Trophoblast cell (in vitro differentiated cells and primary cell): ENCODE data around the gene MAGI2.

Experiments
- DNase-seq, 2 donors: peaks; one replicate each; pipeline ENCODE4 v3.0.0-alpha.2; 2016
- H2AFZ ChIP-seq: 2 replicates; pipeline ENCODE4 v1.6.1; 2013; ENCODE audit warnings: low read length, moderate library complexity, mild to moderate bottlenecking; ENCODE audit not compliant: insufficient read depth, poor library complexity
- H2AK5ac ChIP-seq: 2 replicates; pipeline ENCODE4 v1.6.1; 2013; ENCODE audit warnings: mild to moderate bottlenecking, low read length
- H2BK120ac ChIP-seq: 2 replicates; pipeline ENCODE4 v1.6.1; 2013; ENCODE audit warnings: low read length, mild to moderate bottlenecking, moderate library complexity; ENCODE audit not compliant: insufficient read depth, poor library complexity
- H2BK12ac ChIP-seq: 2 replicates; pipeline ENCODE4 v1.6.1; 2013; ENCODE audit warnings: mild to moderate bottlenecking, low read length, moderate library complexity
- H2BK5ac ChIP-seq: 2 replicates; pipeline ENCODE4 v1.6.1; 2013; ENCODE audit warnings: low read length, low read depth, moderate library complexity, mild to moderate bottlenecking; ENCODE audit not compliant: poor library complexity
- H3K14ac ChIP-seq: 2 replicates; pipeline ENCODE4 v1.6.1; 2013; ENCODE audit warnings: mild to moderate bottlenecking, low read length
- H3K18ac ChIP-seq: 2 replicates; pipeline ENCODE4 v1.6.1; 2013; ENCODE audit warnings: mild to moderate bottlenecking, low read length
- H3K23ac ChIP-seq: 2 replicates; pipeline ENCODE4 v1.6.1; 2013; ENCODE audit warnings: low read length
- H3K27ac ChIP-seq: 2 replicates; pipeline ENCODE4 v1.5.1; 2013; ENCODE audit warnings: low read depth, mild to moderate bottlenecking, inconsistent platforms, low read length, moderate library complexity
- H3K27me3 ChIP-seq: 2 replicates; pipeline ENCODE4 v1.6.1; 2013; ENCODE audit warnings: inconsistent platforms, mild to moderate bottlenecking, low read length, moderate library complexity; ENCODE audit not compliant: insufficient read depth
- H3K36me3 ChIP-seq, 2 experiments: 1 replicate in 1 of 2; 2 replicates in 1 of 2; pipeline ENCODE4 v1.6.1; 2013; ENCODE audit warnings: low read length in 2 of 2, mild to moderate bottlenecking in 2 of 2, moderate library complexity in 1 of 2; ENCODE audit not compliant: insufficient read depth in 2 of 2, control insufficient read depth in 1 of 2
- H3K4ac ChIP-seq: 2 replicates; pipeline ENCODE4 v1.6.1; 2013; ENCODE audit warnings: low read depth, mild to moderate bottlenecking, low read length, moderate library complexity
- H3K4me1 ChIP-seq, 2 experiments: 1 replicate in 1 of 2; 2 replicates in 1 of 2; pipeline ENCODE4 v1.6.1; 2013; ENCODE audit warnings: low read length in 2 of 2, mild to moderate bottlenecking in 2 of 2, moderate library complexity in 1 of 2; ENCODE audit not compliant: insufficient read depth in 2 of 2, control insufficient read depth in 1 of 2
- H3K4me2 ChIP-seq: 2 replicates; pipeline ENCODE4 v1.6.1; 2013; ENCODE audit warnings: inconsistent platforms, mild to moderate bottlenecking, low read length, moderate library complexity
- H3K4me3 ChIP-seq: 2 replicates; pipeline ENCODE4 v1.5.1; 2013; ENCODE audit warnings: mild to moderate bottlenecking, low read depth, low read length, inconsistent platforms
- H3K79me1 ChIP-seq: one replicate; pipeline ENCODE4 v1.6.1; 2013; ENCODE audit warnings: low read length
- H3K79me2 ChIP-seq: 2 replicates; pipeline ENCODE4 v1.6.1; 2013; ENCODE audit warnings: low read length, mild to moderate bottlenecking; ENCODE audit not compliant: control insufficient read depth, insufficient read depth, poor library complexity
- H3K9ac ChIP-seq: 2 replicates; pipeline ENCODE4 v1.6.1; 2013; ENCODE audit warnings: mild to moderate bottlenecking, low read length
- H3K9me3 ChIP-seq: 2 replicates; pipeline ENCODE4 v1.6.1; 2013; ENCODE audit warnings: low read depth, mild to moderate bottlenecking, control low read depth, inconsistent platforms, low read length; ENCODE audit not compliant: insufficient read depth
- H4K12ac ChIP-seq: 2 replicates; pipeline ENCODE4 v1.6.1; 2013; ENCODE audit warnings: low read depth, mild to moderate bottlenecking, low read length, moderate library complexity
- H4K8ac ChIP-seq: 2 replicates; pipeline ENCODE4 v1.6.1; 2013; ENCODE audit warnings: low read depth, mild to moderate bottlenecking, low read length, moderate library complexity
- H4K91ac ChIP-seq: one replicate; pipeline ENCODE4 v1.6.1; 2013; ENCODE audit warnings: low read depth, mild to moderate bottlenecking, low read length, moderate library complexity
- WGBS: extraction: QIAGEN DNeasy Blood & Tissue Kit; methylation state at CpG from one replicate; pipeline ENCODE4 v1.1.7; 2013; ENCODE audit warnings: missing lambda C conversion rate; ENCODE audit not compliant: insufficient read length, insufficient coverage; ENCODE audit errors: extremely low coverage; 5-methylcytosine and 5-hydroxymethylcytosine counted together

The MAGI2 gene

DNA sequence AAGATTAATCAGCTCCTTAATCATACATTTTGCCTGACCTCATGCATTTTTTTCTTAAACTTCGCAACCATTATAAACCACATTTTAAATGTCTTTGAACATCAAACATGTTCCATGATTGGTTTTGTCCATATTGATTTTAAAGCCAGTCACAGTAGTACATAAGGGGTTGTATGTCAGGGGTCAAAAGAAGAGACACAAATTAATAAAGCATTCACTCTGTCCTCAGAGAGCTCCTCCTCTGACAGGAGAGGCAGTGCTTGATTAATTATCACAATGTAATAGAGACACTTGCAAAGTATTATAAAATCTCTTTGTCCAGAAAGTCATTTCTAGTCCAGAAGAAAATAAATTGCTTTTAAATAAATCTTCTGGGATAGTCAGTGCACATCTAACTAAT is 195.5 kb downstream of the MAGI2 start:
- H2BK12ac ChIP-seq = no peak overlapping the region
- no peaks in the 10 kb centered on the region for H3K27me3 ChIP-seq
- no peak overlapping the region for H2AK5ac ChIP-seq
- H3K9me3 ChIP-seq = no peaks in the 10 kb centered on the region
- H3K36me3 ChIP-seq = no peaks in the 10 kb centered on the region
- no peak overlapping the region for H3K9ac ChIP-seq
- DNase-seq = no peak
- H3K4me3 ChIP-seq = no peak overlapping the region
- H3K4ac ChIP-seq = no peak overlapping the region
- H3K18ac ChIP-seq = no peak overlapping the region
- H3K23ac ChIP-seq = no peak overlapping the region
- H4K8ac ChIP-seq = no peak overlapping the region
- H3K14ac ChIP-seq = no peak overlapping the region
- no peaks in the 10 kb centered on the region for H3K4me1 ChIP-seq
- no peak overlapping the region for H4K91ac ChIP-seq
- 100% methylated on average over 1 of the region's 1 CpG for WGBS
- H2BK120ac ChIP-seq = no peak overlapping the region
- H3K79me1 ChIP-seq = no peaks in the 10 kb centered on the region
- H3K79me2 ChIP-seq = no peaks in the 10 kb centered on the region
- no peak overlapping the region for H4K12ac ChIP-seq
- no peak overlapping the region for H3K4me2 ChIP-seq
- no peak overlapping the region for H3K27ac ChIP-seq
- H2AFZ ChIP-seq = no peak overlapping the region
- no peak overlapping the region for H2BK5ac ChIP-seq

DNA sequence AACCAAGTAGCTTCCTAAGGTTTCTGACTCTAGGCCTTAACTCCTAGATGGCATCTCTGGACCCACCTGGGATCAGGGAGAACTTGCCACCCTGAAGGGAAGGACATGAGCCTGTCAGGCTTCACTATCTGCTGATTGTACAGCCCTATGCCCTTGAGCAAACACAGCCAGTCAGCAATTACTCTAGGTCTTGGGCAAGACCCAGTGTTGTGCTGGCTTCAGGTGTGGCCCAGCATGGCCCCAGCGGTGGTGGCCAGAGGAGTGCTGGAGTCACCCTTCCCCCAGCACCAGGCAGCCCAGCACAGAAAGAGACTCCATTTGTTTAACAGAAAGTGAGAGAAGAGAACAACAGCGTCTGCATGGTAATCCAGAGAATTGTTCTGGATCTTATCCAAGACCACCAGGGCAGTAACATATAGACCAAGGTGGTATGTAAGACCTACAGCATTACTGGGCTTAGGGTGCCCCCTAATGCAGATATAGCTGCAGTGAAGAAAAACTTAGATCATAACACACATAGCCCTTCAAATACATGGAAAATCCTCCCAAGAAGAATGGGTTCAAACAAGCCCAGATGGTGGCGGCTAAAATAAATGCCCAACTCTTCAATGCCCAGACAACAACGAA is 207.7 kb downstream of the MAGI2 start:
- H3K27ac ChIP-seq = no peak overlapping the region
- no CpG with 5 or more reads among the region's 4 CpGs for whole genome bisulfite sequencing
- no peak overlapping the region for H3K4ac ChIP-seq
- no peak overlapping the region for H2BK12ac ChIP-seq
- no peaks in the 10 kb centered on the region for H3K79me2 ChIP-seq
- no peaks in the 10 kb centered on the region for H3K36me3 ChIP-seq
- H3K4me1 ChIP-seq = no peaks in the 10 kb centered on the region
- H3K4me2 ChIP-seq = no peak overlapping the region
- no peak overlapping the region for H3K23ac ChIP-seq
- DNase-seq = no peak
- no peak overlapping the region for H3K14ac ChIP-seq
- no peak overlapping the region for H2AK5ac ChIP-seq
- no peak overlapping the region for H2AFZ ChIP-seq
- no peaks in the 10 kb centered on the region for H3K79me1 ChIP-seq
- H4K12ac ChIP-seq = no peak overlapping the region
- no peak overlapping the region for H4K8ac ChIP-seq
- no peak overlapping the region for H3K9ac ChIP-seq
- no peaks in the 10 kb centered on the region for H3K27me3 ChIP-seq
- H2BK5ac ChIP-seq = no peak overlapping the region
- H3K4me3 ChIP-seq = no peak overlapping the region
- peaks cover 1% of the 10 kb centered on the region for H3K9me3 ChIP-seq
- H4K91ac ChIP-seq = no peak overlapping the region
- H3K18ac ChIP-seq = no peak overlapping the region
- H2BK120ac ChIP-seq = no peak overlapping the region

DNA sequence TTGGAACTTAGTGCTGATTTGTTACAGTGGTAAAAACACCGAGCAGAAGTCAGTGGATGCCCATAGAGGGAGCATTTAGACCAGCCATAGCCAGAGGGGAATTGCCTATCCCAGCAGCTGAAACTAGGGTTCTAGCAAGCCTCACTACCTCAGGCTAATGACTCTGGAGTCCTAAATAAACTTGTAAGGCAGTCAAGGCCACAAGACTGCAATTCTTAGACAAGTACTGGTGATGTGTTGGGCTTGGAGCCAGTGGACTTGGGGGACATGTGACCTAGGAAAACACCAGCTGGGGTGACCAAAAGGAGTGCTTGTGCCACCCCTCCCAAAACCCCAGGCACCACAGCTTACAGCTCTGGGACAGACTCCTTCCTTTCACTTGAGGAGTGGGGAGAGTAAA is 209.0 kb downstream of the MAGI2 start:
- H3K79me1 ChIP-seq = no peaks in the 10 kb centered on the region
- no peak overlapping the region for H3K27ac ChIP-seq
- no peak overlapping the region for H3K23ac ChIP-seq
- H3K4me1 ChIP-seq = no peaks in the 10 kb centered on the region
- no peak overlapping the region for H4K12ac ChIP-seq
- no peak overlapping the region for H2BK5ac ChIP-seq
- no peaks in the 10 kb centered on the region for H3K36me3 ChIP-seq
- no peaks in the 10 kb centered on the region for H3K27me3 ChIP-seq
- H3K4ac ChIP-seq = no peak overlapping the region
- H2BK12ac ChIP-seq = no peak overlapping the region
- no peak overlapping the region for H3K14ac ChIP-seq
- H2AFZ ChIP-seq = no peak overlapping the region
- H4K8ac ChIP-seq = no peak overlapping the region
- H3K4me3 ChIP-seq = no peak overlapping the region
- peaks cover 1% of the 10 kb centered on the region for H3K9me3 ChIP-seq
- no peak overlapping the region for H2AK5ac ChIP-seq
- H3K4me2 ChIP-seq = no peak overlapping the region
- no peak overlapping the region for H3K9ac ChIP-seq
- no peak overlapping the region for H2BK120ac ChIP-seq
- DNase-seq = no peak
- H3K79me2 ChIP-seq = no peaks in the 10 kb centered on the region
- H4K91ac ChIP-seq = no peak overlapping the region
- WGBS = no CpG with 5 or more reads among the region's 1 CpG
- no peak overlapping the region for H3K18ac ChIP-seq

DNA sequence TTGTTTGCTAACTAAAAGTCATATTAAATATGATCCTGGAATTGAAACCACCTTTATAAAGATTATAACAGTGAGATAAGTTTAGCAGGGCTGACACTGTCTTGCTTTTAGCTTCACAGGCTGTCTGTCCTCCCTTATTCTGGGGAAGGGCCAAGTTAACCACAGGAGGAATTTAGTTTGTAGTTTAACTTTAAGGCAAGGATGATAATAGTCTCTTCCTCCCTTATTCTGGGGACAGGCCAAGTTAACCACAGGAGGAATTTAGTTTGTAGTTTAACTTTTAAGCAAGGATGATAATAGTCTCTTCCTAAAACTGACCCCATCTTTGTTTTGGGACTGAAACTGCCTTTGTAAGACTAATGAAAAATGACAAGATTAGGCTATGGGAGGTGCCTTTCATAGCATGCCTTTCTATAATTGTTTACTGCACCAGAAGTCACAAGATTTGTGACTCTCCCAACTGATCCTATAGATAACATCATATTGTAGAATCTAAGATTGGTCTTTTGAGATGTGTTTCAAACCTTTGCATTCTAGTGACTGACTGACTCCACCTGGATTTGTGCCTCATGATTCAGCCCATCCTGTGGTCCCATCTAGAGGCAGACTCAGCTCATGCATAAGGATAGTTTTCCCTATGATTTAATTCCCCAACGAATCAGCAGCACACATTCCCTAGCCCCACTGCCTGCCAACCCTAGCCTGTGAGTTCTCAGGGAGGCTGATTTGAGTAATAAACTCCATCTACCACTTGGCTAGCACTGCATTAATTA is 212.0 kb downstream of the MAGI2 start:
- peaks cover 1% of the 10 kb centered on the region for H3K9me3 ChIP-seq
- no peaks in the 10 kb centered on the region for H3K4me1 ChIP-seq
- H2BK12ac ChIP-seq = no peak overlapping the region
- H4K12ac ChIP-seq = no peak overlapping the region
- H2BK5ac ChIP-seq = no peak overlapping the region
- no peak overlapping the region for H2AK5ac ChIP-seq
- no peak overlapping the region for H4K91ac ChIP-seq
- no peak overlapping the region for H3K27ac ChIP-seq
- no peaks in the 10 kb centered on the region for H3K79me2 ChIP-seq
- no peak overlapping the region for H3K9ac ChIP-seq
- no peak overlapping the region for H3K4me3 ChIP-seq
- H3K79me1 ChIP-seq = no peaks in the 10 kb centered on the region
- WGBS = no CpG with 5 or more reads among the region's 1 CpG
- H3K27me3 ChIP-seq = no peaks in the 10 kb centered on the region
- no peaks in the 10 kb centered on the region for H3K36me3 ChIP-seq
- no peak overlapping the region for H3K4ac ChIP-seq
- H3K18ac ChIP-seq = no peak overlapping the region
- H4K8ac ChIP-seq = no peak overlapping the region
- no peak for DNase-seq
- no peak overlapping the region for H3K14ac ChIP-seq
- no peak overlapping the region for H2BK120ac ChIP-seq
- H3K23ac ChIP-seq = no peak overlapping the region
- H2AFZ ChIP-seq = no peak overlapping the region
- no peak overlapping the region for H3K4me2 ChIP-seq
